DMS79 treated with DMSO at 0.1 percent for 48 hours (cell line): ENCODE results near the gene PNMA8A.
"Not testable (repeated sequence)": the region's sequence is repeated elsewhere in the genome, so short reads cannot be mapped to it uniquely, and the experiment has no call there.

ENCODE experiments used
- DNase-seq: peaks from one replicate; lab custom pipeline; 2025; lab: John Stamatoyannopoulos, UW

The PNMA8A gene

DNA sequence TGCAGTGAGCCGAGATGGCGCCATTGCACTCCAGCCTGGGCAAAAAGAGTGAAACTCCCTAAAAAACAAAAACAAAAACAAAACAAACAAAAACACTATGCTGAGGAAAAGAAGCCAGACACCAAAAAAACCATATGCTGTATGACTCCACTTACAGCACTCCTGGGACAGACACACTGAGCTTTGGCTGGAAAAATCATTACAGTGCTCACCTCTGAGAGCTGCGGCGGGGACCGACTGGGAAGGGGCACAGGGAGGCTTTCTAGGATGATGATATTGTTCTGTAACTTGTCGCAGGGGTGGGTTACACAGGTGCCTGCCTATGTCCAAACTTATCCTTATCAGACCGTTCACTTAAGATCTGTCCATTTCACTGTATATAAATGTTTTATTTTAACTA, 7.8 kb downstream of the PNMA8A start:
- DNase-seq = no peak

DNA sequence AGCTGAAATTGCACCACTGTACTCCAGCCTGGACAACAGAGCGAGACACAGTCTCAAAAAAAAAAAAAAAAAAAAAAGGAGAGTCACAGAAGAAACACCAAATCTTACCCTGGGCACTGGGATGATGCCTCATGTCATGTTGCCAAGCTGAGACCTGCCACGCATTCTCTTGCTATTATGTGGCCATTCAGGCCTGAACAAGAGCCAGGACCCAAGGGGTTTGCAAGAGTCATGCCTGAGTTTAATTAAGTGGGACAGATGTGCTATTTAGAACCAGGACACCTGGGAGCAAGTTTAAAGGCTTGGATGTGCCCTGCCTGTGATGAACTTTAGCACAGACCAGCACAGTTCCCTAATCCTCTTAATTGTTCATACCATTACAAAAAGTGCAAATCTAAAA, 9.8 kb downstream of the PNMA8A start:
- peak; percentile 20 for DNase-seq

DNA sequence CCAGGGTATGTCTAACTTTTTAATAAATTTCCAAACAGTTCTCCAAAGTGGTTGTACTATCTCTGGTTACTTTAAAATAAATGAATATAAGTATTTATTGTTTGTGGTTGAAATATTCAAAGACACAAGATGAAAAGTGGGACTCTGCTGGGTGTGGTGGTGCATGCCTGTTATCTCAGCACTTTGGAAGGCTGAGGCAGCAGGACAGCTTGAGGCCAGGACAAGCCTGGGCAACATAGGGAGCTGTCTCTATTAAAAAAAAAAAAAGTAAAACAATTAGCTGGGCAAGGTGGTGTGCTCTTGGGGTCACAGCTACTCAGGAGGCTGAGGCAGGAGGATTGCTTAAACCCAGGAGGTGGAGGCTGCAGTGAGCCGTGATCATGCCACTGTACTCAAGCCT, 10.4 kb downstream of the PNMA8A start:
- no peak for DNase-seq

DNA sequence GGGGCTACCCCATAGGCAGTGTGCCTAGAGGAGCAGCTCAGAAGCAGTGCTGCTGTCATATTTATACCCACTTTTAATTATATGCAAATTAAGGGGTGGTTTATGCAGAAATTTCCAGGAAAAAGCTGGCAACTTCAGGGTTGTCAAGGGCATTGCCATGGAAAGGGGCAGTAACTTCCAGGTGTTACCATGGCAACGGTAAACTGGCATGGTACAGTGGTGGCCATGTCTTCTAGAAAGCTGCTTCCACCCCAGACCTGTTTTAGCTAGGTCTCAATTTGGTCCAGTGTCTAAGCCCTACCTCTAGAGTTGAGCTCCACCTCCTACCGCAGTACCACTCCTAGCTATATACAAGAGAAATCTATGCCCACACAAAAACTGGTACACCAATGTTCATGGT, 11.3 kb downstream of the PNMA8A start:
- DNase-seq = no peak

DNA sequence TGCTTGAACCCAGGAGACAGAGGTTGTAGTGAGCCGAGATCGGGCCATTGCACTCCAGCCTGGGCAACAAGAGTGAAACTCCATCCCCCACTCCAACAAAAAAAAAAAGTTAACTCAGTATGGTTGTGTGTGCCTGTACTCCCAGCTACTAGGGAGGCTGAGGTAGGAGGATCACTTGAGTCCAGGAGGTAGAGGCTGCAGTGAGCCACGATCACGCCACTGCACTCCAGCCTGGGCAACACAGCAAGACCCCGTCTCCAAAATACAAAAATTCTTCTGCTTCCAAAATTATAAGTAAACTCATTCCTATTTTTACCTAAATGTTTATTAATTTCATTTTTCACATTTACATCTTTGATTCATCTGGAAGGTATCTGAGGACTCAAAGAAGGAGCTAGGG, 14.4 kb downstream of the PNMA8A start:
- DNase-seq = no peak

DNA sequence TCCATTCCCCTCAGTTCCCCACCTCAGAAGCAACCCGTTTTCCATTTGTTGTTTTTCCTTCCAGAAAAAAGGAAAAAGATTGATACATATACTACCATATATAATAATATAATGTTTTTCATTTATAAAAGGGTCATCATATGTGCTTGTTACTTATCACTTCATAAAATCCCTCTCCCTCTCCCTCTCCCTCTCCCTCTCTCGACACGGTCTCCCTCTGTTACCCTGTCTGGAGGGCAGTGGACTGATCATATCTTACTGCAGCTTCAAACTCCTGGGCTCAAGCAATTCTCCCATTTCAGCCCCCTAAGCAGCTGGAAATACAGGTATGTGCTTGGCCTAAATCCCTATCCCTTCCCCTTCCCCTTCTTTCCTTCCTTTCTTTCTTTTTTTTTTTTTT, 17.1 kb downstream of the PNMA8A start:
- DNase-seq = no peak

DNA sequence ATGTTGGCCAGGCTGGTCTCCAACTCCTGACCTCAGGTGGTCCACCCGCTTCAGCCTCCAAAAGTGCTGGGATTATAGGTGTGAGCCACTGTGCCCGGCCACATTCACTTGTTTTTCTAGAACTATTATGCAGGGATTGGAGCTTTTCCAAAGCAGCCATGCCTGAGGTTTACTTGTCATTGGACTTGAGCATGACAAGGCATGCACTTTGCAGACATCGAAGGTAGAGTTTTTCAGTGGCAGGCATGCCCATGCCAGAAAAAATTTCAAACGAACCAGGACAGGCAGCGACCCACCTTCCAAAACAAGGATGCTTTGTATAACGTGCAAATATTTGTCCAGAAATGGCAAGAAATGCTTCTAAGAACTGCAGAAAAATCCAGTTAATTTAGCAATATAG, 17.7 kb downstream of the PNMA8A start:
- DNase-seq = peak; percentile 9

DNA sequence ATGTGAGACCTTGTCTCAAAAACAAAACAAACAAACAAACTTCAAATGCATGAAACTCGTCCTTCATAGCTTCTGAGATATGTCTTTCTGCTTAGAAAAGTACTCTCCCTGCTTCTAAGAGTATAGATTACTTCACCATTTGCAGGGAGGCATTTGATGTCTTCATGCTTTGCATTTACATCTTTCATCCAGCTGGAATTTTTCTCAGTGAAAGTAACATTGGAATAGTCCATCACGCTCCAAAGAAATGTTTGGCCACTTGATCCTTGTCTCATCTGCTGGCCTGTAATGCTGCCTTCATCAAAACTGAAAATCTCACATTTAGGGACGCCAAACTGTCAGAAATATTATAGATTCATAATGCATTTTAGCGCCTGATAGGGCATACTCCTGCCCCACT, 19.2 kb downstream of the PNMA8A start:
- no peak for DNase-seq

DNA sequence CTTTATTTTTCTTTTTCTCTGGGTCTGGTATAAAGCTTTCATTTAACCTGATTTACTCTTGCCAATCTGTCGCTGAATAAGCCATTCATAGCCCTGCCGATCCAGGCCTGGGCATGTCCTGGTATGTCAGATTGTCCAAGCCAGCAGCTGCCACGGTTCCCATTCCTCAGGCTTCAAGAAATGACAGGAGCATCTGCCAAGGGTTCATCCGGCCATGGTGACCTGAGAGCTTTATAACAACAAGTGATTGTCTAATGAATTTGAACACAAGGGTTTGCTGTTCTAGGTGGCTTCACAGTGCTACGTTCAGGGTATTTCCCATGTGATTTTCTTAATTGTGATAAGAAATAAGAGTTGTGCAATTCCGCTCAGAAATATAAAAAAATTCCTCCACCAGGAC, 20.0 kb downstream of the PNMA8A start:
- DNase-seq = no peak

DNA sequence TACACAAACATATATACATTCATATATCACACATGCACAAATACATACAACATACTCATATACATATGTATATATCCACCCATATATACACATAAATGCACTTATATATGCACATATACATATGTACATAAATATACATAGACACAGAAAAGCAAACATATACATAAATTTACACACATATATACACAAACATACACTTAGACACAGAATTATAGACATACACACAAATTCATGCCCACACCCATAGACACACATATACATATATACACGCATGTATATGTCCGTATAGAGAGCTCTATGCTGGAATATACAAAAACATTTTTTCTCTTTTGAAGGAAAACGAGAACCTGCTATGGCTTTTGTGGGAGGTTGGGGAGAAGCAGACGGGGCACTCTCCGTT, 20.6 kb downstream of the PNMA8A start:
- DNase-seq = no peak

DNA sequence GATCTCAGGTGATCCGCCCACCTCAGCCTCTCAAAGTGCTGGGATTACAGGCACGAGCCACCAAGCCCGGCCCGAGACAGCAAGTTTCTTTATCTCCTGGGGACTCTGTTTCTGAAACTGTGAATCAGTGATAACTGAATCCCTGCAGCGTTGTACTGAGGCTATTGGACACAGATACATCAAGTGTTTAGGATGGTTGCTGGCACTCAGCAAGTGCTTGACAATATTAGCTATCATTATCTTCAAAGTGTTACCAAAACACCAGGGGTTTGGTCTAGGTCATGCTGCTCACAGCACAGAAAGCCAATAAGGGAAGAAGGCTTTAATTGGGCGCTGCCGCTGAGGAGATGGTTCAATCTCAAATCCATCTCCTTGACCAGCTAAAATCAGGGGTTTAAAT, 22.1 kb downstream of the PNMA8A start:
- DNase-seq = no peak

DNA sequence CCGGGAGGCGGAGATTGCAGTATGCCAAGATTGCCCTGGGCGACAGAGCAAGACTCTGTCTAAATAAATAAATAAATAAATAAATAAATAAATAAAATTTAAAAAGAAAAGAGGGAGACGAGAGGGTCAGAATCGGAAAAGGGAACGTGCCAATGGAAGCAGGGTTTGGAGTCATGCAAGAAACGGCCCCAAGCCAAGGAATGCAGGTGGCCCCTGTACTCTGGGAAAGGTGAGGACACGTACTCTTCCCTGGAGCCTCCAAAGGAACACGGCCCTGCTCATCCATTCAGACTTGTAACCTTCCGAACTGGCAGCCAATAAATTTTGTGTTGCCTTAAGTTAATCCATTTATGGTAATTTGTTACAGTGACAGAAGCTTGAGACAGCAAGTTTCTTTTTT, 22.8 kb downstream of the PNMA8A start:
- DNase-seq = no peak

DNA sequence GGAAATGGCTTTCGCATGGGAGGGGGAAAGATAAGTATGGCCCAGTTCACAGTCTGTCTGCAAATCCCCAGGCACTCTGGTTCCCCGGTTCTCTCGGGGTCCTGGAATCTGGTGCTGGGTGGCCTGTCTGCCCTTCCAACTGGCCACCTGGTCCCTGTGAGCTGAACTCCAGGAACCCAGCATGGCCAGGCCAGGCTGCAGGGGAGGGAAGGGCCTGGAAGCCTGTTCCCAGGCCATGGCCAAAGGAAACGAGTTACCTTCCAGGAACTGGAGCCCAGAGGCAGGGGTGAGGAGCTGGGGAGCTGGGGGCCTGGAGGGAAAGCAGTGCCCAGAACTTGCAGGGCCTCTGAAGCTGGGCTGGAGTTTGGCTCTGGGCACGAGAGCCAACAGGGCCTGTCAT, 23.5 kb downstream of the PNMA8A start:
- no peak for DNase-seq

DNA sequence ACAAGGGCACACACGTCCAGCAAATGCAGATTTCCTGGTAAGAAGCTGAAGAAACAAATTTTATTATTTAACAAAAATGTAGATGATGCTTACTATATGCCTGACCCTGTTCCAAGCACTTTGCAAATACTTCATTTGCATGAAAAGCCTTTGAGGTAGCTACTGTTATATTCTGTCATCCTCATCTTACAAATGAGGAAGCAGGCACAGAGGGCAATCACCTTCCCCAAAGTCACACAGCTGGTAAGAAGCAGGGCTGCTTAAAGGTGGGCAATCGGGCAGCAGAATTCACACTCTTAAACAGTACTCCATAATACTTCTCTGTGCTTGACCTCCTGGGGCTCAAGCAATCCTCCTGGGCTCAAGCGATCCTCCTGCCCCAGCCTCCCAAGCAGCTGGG, 24.4 kb downstream of the PNMA8A start:
- DNase-seq = no peak

DNA sequence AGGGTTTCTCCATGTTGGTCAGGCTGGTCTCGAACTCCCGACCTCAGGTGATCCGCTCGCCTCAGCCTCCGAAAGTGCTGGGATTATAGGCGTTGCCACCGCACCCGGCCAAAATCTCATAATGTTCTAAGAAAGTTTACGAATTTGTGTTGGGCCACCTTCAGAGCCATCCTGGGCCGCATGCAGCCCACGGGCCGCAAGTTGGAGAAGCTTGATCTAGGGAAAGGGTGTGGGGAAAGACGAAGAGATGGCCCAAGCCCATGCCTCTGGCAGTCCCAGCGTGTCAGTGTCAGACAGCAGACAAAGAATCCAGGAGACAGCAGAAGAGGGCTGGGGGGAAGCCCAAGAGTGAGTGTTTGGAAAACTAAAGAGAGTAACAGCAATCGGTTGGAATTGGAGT, 25.3 kb downstream of the PNMA8A start:
- DNase-seq = no peak

DNA sequence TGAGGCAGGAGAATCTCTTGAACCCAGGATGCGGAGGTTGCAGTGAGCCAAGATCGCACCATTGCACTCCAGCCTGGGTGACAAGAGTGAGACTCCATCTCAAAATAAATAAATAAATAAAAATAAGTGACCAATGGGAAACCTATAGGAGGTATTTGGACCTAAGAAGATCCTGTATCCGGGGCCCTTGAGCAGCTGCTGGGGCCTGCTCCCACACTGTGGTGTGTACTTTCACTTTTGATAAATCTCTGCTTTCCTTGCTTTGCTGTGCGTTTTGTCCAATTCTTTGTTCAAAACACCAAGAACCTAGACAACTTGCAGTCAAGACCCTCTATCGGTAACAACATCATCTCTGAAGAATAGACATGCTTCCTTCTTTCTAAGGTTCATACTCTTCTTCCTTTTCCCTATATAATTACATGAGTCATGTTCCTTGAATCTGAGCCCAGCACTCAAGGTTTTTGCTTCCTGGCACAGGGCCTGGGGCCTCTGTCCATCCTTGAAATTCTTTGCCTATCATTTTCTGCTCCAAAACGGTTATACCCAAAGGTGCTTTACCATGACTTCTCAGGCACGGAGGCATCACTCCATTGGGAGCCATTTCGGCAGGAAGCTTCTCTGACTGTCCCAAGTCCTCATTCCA, 28.4 kb downstream of the PNMA8A start:
- no peak for DNase-seq

DNA sequence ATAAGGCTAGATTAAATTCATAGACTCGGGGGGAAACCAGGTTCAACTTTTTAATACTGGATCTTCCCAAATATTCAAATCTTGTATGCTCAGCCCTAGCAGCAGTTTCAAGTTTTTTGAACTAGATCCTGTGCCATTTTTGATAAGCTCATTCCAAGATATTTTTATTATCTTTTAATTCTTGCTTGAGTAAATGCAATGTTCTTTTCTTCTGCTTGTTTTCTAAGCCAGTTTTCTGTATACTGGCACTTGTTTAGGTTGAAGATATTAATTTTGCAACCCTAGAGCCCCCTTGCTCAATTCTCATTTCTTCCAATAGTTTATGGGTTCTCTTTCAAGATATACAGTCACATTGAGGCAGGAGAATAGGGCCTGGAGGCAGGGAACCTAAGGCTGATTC, 29.5 kb downstream of the PNMA8A start:
- DNase-seq = no peak

DNA sequence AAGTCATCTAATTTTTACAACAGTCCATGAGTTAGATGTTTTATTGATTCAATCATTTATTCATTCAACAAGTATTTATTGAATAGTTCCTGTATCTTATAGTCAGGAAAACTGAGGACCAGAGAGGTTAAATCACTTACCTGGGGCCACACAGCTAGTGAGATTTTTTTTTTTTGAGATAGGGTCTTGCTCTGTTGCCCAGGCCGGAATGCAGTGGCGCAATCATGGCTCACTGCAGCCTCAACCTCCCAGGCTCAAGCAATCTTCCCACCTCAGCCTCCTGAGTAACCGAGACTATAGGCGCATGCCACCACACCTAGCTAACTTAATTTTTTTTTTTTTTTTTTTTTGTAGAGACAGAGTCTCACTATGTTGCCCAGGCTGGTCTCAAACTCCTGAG, 35.7 kb downstream of the PNMA8A start:
- not testable (repeated sequence) for DNase-seq

DNA sequence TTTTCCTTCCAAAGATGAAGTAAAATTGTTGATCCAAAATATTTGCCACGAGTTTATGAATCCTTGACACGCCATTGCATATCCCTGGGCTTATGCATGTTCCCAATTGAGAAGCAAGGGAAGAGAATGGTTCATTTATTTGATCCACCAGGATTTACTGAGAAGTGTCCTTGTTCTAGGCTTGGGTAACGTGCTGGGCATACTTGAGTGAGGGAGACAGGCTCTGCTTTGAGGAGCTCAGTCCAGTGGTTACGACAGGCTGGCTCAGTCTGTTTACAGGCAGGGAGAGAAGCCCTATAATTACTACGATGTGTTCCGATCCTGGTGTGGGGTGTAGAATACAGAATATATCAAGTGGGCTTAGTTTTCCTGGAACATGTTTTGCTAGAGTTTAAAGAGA, 36.4 kb downstream of the PNMA8A start:
- no peak for DNase-seq

DNA sequence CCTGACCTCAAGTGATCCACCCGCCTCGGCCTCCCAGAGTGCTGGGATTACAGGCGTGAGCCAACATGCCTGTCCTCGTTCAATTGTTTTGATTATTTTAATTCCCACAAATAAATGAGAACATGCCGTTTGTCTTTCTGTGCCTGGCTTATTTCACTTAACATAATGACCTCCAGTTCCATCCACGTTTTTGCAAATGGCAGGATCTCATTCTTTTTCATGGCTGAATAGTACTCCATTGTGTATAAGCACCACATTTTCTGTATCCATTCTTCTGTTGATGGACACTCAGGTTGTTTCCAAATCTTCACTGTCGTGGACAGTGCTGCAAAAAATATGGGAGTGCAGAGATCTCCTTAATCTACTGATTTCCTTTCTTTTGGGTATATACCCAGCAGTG, 37.9 kb downstream of the PNMA8A start:
- DNase-seq = not testable (repeated sequence)

DNA sequence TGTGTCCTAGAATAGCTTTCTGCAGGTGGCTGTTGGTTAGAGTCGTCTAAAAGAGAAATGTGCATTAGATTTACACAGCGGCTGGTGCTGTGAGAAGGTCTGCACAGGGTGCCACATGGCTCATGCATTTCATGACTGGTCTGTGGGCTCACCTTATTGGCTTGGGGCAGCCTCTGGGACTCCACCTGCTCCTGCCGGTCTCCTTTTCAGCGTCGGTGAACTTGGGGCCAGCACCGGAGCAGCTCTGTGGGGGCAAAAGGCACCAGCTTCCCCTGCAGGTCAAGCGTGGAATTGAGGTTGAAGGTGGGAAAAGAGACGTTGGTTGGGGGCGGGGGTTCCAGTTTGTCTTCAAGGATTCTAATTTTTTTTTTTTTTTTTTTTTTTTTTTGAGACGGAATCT, 39.5 kb downstream of the PNMA8A start:
- no peak for DNase-seq

DNA sequence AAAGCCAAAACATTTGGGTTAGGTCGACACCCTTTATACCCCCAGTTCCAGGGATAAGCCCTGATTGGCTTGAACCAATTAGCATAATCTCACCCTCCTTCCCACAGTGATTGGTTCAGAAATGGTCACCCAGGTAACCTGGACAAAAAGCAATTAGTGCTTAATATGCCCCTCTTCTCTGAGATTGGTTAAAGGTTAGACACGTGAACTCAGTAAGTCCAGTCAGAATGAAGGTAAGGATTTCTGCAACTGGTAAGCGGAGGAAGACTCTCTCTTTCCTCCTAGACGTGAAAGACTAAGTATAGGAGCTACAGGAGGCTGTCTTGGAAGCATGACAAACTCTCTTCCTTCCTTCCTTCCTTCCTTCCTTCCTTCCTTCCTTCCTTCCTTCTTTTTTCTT, 41.4 kb downstream of the PNMA8A start:
- DNase-seq = no peak

DNA sequence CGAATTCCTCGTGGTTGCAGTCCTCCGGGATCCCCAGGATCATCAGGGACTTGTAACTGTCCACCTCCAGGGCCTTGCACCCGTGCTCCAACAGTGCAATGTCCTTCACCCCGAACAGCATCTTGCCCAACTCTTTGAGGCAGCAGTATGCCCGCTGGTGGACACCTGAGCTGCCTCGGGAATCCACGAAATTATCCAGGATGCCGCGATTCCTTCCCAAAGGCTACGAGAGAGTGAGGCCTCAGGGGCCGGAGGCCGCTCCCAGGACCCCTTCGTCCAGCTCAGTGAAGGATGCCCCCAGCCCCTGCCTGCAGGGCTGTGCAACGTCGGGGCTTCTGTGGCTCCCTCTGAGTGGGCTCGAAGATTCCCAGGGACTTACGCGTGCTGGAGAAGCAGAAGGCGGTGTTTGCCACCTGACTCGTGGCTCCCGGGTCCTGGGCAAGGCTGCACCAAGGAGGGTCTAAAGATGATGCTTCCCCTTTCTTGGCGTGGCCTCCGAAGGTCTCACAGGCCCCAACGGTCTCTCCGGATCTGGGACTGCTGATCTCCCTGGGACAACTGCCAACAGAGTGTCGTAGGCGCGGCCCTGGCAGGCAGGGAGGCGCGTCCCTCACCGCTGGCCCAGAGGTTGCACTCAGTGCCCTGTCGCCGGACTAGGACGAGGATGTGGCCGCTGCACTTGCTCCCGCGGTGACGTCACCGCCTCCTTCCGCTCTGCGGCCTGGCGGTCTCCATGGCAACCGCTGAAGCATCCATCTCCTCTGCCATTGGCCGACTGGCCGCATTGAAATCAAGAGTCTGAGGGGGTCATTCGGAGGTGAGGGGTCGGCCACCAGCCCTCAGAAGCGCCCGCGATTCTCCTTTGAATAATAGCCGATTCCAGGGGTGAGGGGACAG, 42.9 kb downstream of the PNMA8A start, which contains the start of gene PNMA8C:
Gene PNMA8C (minus strand): TSS at position 698 of the 897 bp plus-strand sequence. CDS start 577 bp downstream, at position 121.
- DNase-seq = peak; percentile 69
